ENCODE data around the gene TMTC4.
"Not testable (repeated sequence)": the region's sequence is repeated elsewhere in the genome, so short reads cannot be mapped to it uniquely, and the experiment has no call there.

Gene TMTC4

GRCh38 chr13:100584896-100585295 lies 89.7 kb downstream of the TMTC4 start:
- no peak for ATAC-seq
- peak; percentile 20 for DNase-seq

- ATAC-seq (no peak), DNase-seq (no peak)
Measured at GRCh38 chr13:100581504-100581903, 93.1 kb downstream of the TMTC4 start.

GRCh38 chr13:100581030-100581429 lies 93.6 kb downstream of the TMTC4 start:
- ATAC-seq = no peak

GRCh38 chr13:100580045-100580444 lies 94.5 kb downstream of the TMTC4 start:
- ATAC-seq = no peak
- DNase-seq = no peak

More at GRCh38 chr13:100581030-100581429, 93.6 kb downstream of the TMTC4 start:
- DNase-seq = no peak

- not testable (repeated sequence) for ATAC-seq, DNase-seq
Measured at GRCh38 chr13:100577239-100577638, 97.4 kb downstream of the TMTC4 start.

GRCh38 chr13:100573121-100573520 lies 101.5 kb downstream of the TMTC4 start:
- DNase-seq = peak; percentile 80
- ATAC-seq = peak; percentile 78

GRCh38 chr13:100566543-100566942 lies 108.1 kb downstream of the TMTC4 start:
- DNase-seq = no peak

GRCh38 chr13:100565286-100565685 lies 109.3 kb downstream of the TMTC4 start:
- ATAC-seq = no peak
- no peak for DNase-seq

More at GRCh38 chr13:100566543-100566942, 108.1 kb downstream of the TMTC4 start:
- ATAC-seq = no peak

GRCh38 chr13:100564444-100565223 lies 110.0 kb downstream of the TMTC4 start:
- ATAC-seq = no peak
- DNase-seq = no peak

DNA sequence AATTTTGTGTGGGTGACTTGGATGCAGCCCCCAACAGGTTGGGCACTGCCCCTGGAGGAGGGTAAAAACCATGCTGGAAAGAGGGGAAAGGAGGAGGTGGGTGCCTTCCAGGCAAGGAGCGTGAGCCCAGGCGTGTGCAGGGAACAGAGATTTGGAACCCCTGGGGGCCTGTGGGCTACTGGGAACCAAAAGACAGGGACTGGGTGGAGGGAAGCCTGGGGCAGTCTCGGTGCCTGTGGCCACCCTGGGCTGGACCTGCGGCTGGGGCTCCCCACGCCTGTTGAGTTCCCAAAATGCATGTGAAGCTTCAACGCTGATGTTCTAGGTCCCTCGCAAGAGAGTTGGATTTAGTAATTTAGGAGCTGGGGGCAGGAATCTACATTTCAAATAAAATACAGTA lies 110.8 kb downstream of the TMTC4 start:
- no peak for ATAC-seq
- DNase-seq = no peak

GRCh38 chr13:100561599-100562204 lies 112.9 kb downstream of the TMTC4 start:
- DNase-seq (no peak), ATAC-seq (no peak)

GRCh38 chr13:100561158-100561499 lies 113.5 kb downstream of the TMTC4 start:
- ATAC-seq (no peak), DNase-seq (no peak)

GRCh38 chr13:100560498-100561157 lies 114.0 kb downstream of the TMTC4 start:
- ATAC-seq = no peak

DNA sequence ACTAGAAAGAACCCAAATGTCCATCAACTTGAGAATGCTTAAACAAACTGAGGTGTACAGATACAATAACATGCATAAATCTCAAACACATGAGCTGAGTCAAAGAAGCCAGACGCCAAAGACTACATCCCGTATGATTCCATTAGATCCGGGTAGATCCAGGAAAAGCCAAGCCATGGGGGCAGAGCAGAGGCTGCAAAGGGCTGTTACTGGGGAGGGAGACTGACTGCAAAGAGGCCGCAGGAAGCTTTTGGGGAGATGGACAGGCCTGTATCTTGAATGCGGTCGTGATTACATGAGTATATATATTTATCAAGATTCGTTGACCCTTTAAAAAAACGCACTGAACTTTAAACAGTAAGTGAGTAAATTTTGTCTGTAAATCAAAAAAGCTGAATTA lies 114.7 kb downstream of the TMTC4 start:
- ATAC-seq = no peak
- no peak for DNase-seq

More at GRCh38 chr13:100560498-100561157, 114.0 kb downstream of the TMTC4 start:
- no peak for DNase-seq

Data from stimulated activated naive CD8-positive, alpha-beta T cell treated with anti-CD3 and anti-CD28 coated beads, Interleukin-15, Interleukin-2, amounts not matched to agents 100 U/mL and 50 U/mL, for 24 hours (primary cell).